Smooth muscle cell (in vitro differentiated cells): ENCODE results near the gene CHAF1B. TPM values are rescaled to one million over a fixed set of nuclear protein-coding genes. Genes with fewer than 3 reads are reported as not detected.

Source experiments
- DNase-seq: peaks from one replicate; lab custom pipeline; 2025; ENCODE audit not compliant: unreplicated experiment; lab: John Stamatoyannopoulos, UW
- H2AFZ ChIP-seq: fragments of 200-600 bp; sonication (generic); 2 replicates; pipeline ENCODE4 v1.6.0; 2016; ENCODE audit warnings: antibody characterized with exemption, low read depth, mild to moderate bottlenecking
- H3F3A ChIP-seq: fragments of 200-600 bp; sonication (generic); 2 replicates; pipeline ENCODE4 v1.6.0; 2017; ENCODE audit warnings: antibody characterized with exemption, low read depth
- H3K27ac ChIP-seq: fragments of 200-600 bp; sonication (generic); 2 replicates; pipeline ENCODE4 v1.5.1; 2016; ENCODE audit warnings: low read depth, mild to moderate bottlenecking
- H3K27me3 ChIP-seq: fragments of 200-600 bp; sonication (generic); 2 replicates; pipeline ENCODE4 v1.6.1; 2016; ENCODE audit warnings: low read depth, mild to moderate bottlenecking
- H3K36me3 ChIP-seq: fragments of 200-600 bp; sonication (generic); 2 replicates; pipeline ENCODE4 v1.5.1; 2016; ENCODE audit warnings: low read depth
- H3K4me1 ChIP-seq: fragments of 200-600 bp; sonication (generic); 2 replicates; pipeline ENCODE4 v1.5.1; 2016; ENCODE audit warnings: low read depth
- H3K4me2 ChIP-seq: fragments of 200-600 bp; sonication (generic); 2 replicates; pipeline ENCODE4 v1.6.0; 2016; ENCODE audit warnings: mild to moderate bottlenecking
- H3K4me3 ChIP-seq: fragments of 200-600 bp; sonication (generic); 2 replicates; pipeline ENCODE4 v1.5.1; 2016; ENCODE audit warnings: mild to moderate bottlenecking
- H3K79me2 ChIP-seq: fragments of 200-600 bp; sonication (generic); 2 replicates; pipeline ENCODE4 v1.6.0; 2016; ENCODE audit warnings: low read depth, mild to moderate bottlenecking
- H3K9ac ChIP-seq: fragments of 200-600 bp; sonication (generic); 2 replicates; pipeline ENCODE4 v1.6.0; 2016; ENCODE audit warnings: low read depth
- H3K9me3 ChIP-seq: fragments of 200-600 bp; sonication (generic); replicated peaks from 2 replicates; pipeline ENCODE4 v1.5.1; 2016; ENCODE audit warnings: low read depth
- H4K20me1 ChIP-seq: fragments of 200-600 bp; sonication (generic); 2 replicates; pipeline ENCODE4 v1.6.0; 2016; ENCODE audit warnings: low read depth
- CTCF ChIP-seq: fragments of 200-600 bp; sonication (generic); IDR thresholded peaks from 2 replicates; pipeline ENCODE4 v1.5.1; 2017; ENCODE audit warnings: borderline replicate concordance, mild to moderate bottlenecking, antibody characterized with exemption; ENCODE audit not compliant: insufficient read depth, poor library complexity, severe bottlenecking
- WGBS: methylation state at CpG from one replicate; pipeline ENCODE4 v1.1.7; 2016; ENCODE audit warnings: low lambda C conversion rate; 5-methylcytosine and 5-hydroxymethylcytosine counted together
- polyA plus RNA-seq: library from polyadenylated mRNA; unstranded; fragments of >200 nt; fragmentation: Nextera tagmentation; extraction: Ambion mirVana; gene quantifications from 2 replicates; pipeline ENCODE4 v1.2.1, GENCODE V29; 2016
- total RNA-seq: library from RNA; depleted of rRNA; stranded (reverse); fragments of >200 nt; gene quantifications from 2 replicates; pipeline ENCODE4 v1.2.3, GENCODE V29; 2014

CHAF1B gene
- total and polyA plus RNA-seq, 2 experiments from 2014 or later = 2.0 to 5.3 TPM

GRCh38 chr21:36463204-36463603, 78.0 kb downstream of the CHAF1B start:
- no peak for TF ChIP-seq CTCF
- DNase-seq = no peak
- Histone ChIP-seq H3K27ac (no peak overlapping the region), H3K4me3 (no peak overlapping the region), H4K20me1 (no peaks in the 10 kb centered on the region), H3K79me2 (no peaks in the 10 kb centered on the region), H3K36me3 (no peaks in the 10 kb centered on the region), H3K4me2 (no peak overlapping the region), H3K4me1 (no peaks in the 10 kb centered on the region), H3K27me3 (no peaks in the 10 kb centered on the region), H3K9me3 (no peaks in the 10 kb centered on the region), H3K9ac (no peak overlapping the region), H3F3A (no peaks in the 10 kb centered on the region), H2AFZ (no peak overlapping the region)
- WGBS = 95% methylated on average over 9 of the region's 10 CpGs

- Histone ChIP-seq H4K20me1 (no peaks in the 10 kb centered on the region), H3K79me2 (no peaks in the 10 kb centered on the region), H3F3A (no peaks in the 10 kb centered on the region), H2AFZ (no peak overlapping the region), H3K4me3 (no peak overlapping the region), H3K27me3 (no peaks in the 10 kb centered on the region), H3K4me1 (no peaks in the 10 kb centered on the region), H3K36me3 (no peaks in the 10 kb centered on the region), H3K9me3 (no peaks in the 10 kb centered on the region), H3K4me2 (no peak overlapping the region), H3K27ac (no peak overlapping the region), H3K9ac (no peak overlapping the region)
- 87% methylated on average over 10 of the region's 10 CpGs for WGBS
- no peak for TF ChIP-seq CTCF
- no peak for DNase-seq
These were observed 78.8 kb downstream of the CHAF1B start for GRCh38 chr21:36463991-36464390.

GRCh38 chr21:36464590-36464989, 79.4 kb downstream of the CHAF1B start:
- Histone ChIP-seq H4K20me1 (no peaks in the 10 kb centered on the region), H3K9ac (no peak overlapping the region), H3K79me2 (no peaks in the 10 kb centered on the region), H3K9me3 (no peaks in the 10 kb centered on the region), H3K4me1 (no peaks in the 10 kb centered on the region), H3F3A (peaks cover 3% of the 10 kb centered on the region), H2AFZ (no peak overlapping the region), H3K36me3 (no peaks in the 10 kb centered on the region), H3K4me2 (no peak overlapping the region), H3K27me3 (no peaks in the 10 kb centered on the region), H3K4me3 (no peak overlapping the region), H3K27ac (no peak overlapping the region)
- TF ChIP-seq CTCF = no peak
- WGBS = 94% methylated on average over 3 of the region's 3 CpGs
- DNase-seq = no peak

- no peaks in the 10 kb centered on the region for H3K9me3 ChIP-seq
- H3K27me3 ChIP-seq = no peaks in the 10 kb centered on the region
- 81% methylated on average over 8 of the region's 8 CpGs for WGBS
- no peak overlapping the region for H3K27ac ChIP-seq
- no peak overlapping the region for H3K9ac ChIP-seq
- TF ChIP-seq CTCF = no peak
- H3K4me2 ChIP-seq = no peak overlapping the region
- peaks cover 4% of the 10 kb centered on the region for H3K4me1 ChIP-seq
- H3K36me3 ChIP-seq = no peaks in the 10 kb centered on the region
- H4K20me1 ChIP-seq = no peaks in the 10 kb centered on the region
- H3K4me3 ChIP-seq = no peak overlapping the region
- no peak for DNase-seq
- no peak overlapping the region for H2AFZ ChIP-seq
- peaks cover 3% of the 10 kb centered on the region for H3F3A ChIP-seq
- no peaks in the 10 kb centered on the region for H3K79me2 ChIP-seq
These were observed 80.3 kb downstream of the CHAF1B start for GRCh38 chr21:36465478-36465877.
